BE2C (cell line): ENCODE results near the gene ABR.

Source experiments
- DNase-seq: peaks from one replicate; pipeline ENCODE4 v3.0.0-alpha.2; 2020
- H3K27me3 ChIP-seq: fragments of 250-450 bp; sonication (Bioruptor Pico); 2 replicates; pipeline ENCODE4 v1.5.1; 2020; ENCODE audit warnings: mild to moderate bottlenecking
- H3K36me3 ChIP-seq: fragments of 250-450 bp; sonication (Bioruptor Pico); 2 replicates; pipeline ENCODE4 v1.5.1; 2020; ENCODE audit warnings: mild to moderate bottlenecking
- H3K4me1 ChIP-seq: fragments of 250-450 bp; sonication (Bioruptor Pico); 2 replicates; pipeline ENCODE4 v1.5.1; 2020
- H3K4me3 ChIP-seq: 2 replicates; pipeline ENCODE4 v1.5.1; 2011; ENCODE audit warnings: low read depth, low read length
- H3K9me3 ChIP-seq: fragments of 250-450 bp; sonication (Bioruptor Pico); 2 replicates; pipeline ENCODE4 v1.5.1; 2020
- TF ChIP-seq, protein P1 (sequence below): IDR thresholded peaks from 2 replicates; pipeline ENCODE4 v1.5.1; 2012; ENCODE audit warnings: mild to moderate bottlenecking, low read depth, low read length

The ABR gene

GRCh38 chr17:1108765-1109605 is 70.8 kb downstream of the ABR start:
- H3K27me3 ChIP-seq, result no peaks in the 10 kb centered on the region
- DNase-seq, result peak; percentile 34
- no peaks in the 10 kb centered on the region for H3K9me3 ChIP-seq
- TF ChIP-seq, protein P1, sequence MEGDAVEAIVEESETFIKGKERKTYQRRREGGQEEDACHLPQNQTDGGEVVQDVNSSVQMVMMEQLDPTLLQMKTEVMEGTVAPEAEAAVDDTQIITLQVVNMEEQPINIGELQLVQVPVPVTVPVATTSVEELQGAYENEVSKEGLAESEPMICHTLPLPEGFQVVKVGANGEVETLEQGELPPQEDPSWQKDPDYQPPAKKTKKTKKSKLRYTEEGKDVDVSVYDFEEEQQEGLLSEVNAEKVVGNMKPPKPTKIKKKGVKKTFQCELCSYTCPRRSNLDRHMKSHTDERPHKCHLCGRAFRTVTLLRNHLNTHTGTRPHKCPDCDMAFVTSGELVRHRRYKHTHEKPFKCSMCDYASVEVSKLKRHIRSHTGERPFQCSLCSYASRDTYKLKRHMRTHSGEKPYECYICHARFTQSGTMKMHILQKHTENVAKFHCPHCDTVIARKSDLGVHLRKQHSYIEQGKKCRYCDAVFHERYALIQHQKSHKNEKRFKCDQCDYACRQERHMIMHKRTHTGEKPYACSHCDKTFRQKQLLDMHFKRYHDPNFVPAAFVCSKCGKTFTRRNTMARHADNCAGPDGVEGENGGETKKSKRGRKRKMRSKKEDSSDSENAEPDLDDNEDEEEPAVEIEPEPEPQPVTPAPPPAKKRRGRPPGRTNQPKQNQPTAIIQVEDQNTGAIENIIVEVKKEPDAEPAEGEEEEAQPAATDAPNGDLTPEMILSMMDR, result no peak
- H3K36me3 ChIP-seq, result no peaks in the 10 kb centered on the region
- peak overlapping the region; percentile 61 for H3K4me3 ChIP-seq
- H3K4me1 ChIP-seq, result peaks cover 10% of the 10 kb centered on the region; the same call in 1 of the 2 replicates

DNA sequence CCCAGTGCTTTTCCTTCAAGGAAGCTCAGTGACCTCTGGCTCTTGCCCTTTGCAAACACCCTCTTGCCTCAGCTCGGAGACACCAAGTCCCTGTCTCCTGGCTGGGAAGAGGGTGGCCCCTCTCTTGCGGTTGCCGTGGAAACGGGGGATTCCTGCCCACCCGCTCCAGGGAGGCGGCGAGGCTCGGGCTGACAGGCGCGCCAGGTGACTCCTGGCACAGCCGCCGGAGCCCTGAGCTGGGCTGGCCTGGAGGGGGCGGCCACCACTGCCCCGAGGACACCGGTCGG is 71.4 kb downstream of the ABR start:
- no peak for DNase-seq
- H3K36me3 ChIP-seq, result no peaks in the 10 kb centered on the region
- peak overlapping the region; percentile 61 for H3K4me3 ChIP-seq
- TF ChIP-seq, protein P1, result no peak
- H3K27me3 ChIP-seq, result no peaks in the 10 kb centered on the region
- no peaks in the 10 kb centered on the region for H3K9me3 ChIP-seq
- H3K4me1 ChIP-seq, result peaks cover 10% of the 10 kb centered on the region; the same call in 1 of the 2 replicates

DNA sequence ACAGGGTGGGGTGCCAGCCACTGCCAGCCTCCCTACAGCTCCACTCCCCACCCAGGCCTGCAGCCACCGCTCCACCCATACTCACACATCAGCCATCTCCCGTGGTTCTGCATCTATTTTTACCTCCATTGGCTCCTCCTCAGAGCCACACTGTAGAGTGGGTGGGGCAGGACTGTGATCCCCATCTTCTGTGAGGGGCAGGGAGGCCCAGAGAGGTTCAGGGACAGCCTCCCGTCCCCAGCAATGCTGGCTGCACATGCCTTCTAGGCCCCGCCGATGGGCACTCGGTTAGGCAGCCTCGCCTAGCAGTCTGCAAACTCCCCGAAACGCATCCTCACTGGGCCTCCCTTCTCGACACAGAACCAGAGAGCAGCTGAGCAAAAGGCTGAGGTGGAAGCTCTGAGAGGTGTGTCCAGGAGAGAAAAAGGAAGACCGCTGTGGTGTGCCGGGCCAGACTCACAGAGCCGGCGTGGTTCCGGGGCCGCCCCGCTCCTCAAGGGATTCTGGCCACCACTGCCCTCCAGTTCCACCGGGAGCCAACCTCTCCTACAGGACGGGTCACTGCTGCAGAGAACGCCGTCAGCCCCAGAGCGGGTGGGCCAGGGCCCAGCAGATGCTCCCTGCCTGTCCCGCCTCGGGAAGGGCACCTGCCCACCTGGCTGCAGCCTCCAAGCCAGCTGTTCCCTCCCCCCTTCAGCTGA is 71.9 kb downstream of the ABR start:
- H3K4me3 ChIP-seq, result peak overlapping the region; percentile 61
- H3K4me1 ChIP-seq, result peaks cover 10% of the 10 kb centered on the region; the same call in 1 of the 2 replicates
- H3K27me3 ChIP-seq, result no peaks in the 10 kb centered on the region
- DNase-seq, result no peak
- no peaks in the 10 kb centered on the region for H3K9me3 ChIP-seq
- TF ChIP-seq, protein P1, result no peak
- H3K36me3 ChIP-seq, result no peaks in the 10 kb centered on the region

GRCh38 chr17:1107083-1107776 is 72.6 kb downstream of the ABR start:
- no peak for DNase-seq
- H3K36me3 ChIP-seq, result no peaks in the 10 kb centered on the region
- H3K27me3 ChIP-seq, result no peaks in the 10 kb centered on the region
- TF ChIP-seq, protein P1, result no peak
- H3K9me3 ChIP-seq, result no peaks in the 10 kb centered on the region
- no peak overlapping the region for H3K4me3 ChIP-seq
- H3K4me1 ChIP-seq, result peaks cover 10% of the 10 kb centered on the region; the same call in 1 of the 2 replicates

- DNase-seq, result no peak
- TF ChIP-seq, protein P1, result no peak
- Histone ChIP-seq H3K9me3 (no peaks in the 10 kb centered on the region), H3K27me3 (no peaks in the 10 kb centered on the region), H3K4me3 (no peak overlapping the region), H3K36me3 (no peaks in the 10 kb centered on the region), H3K4me1 (no peaks in the 10 kb centered on the region)
Measured at GRCh38 chr17:1104222-1104621, 75.6 kb downstream of the ABR start.
